BJ (cell line): ENCODE data around the gene SLC1A4. TPM values are rescaled to one million over a fixed set of nuclear protein-coding genes. Genes with fewer than 3 reads are reported as not detected.
"Not testable (repeated sequence)": the region's sequence is repeated elsewhere in the genome, so short reads cannot be mapped to it uniquely, and the experiment has no call there.

ENCODE experiments used
- CTCF ChIA-PET: fragments of 350-600 bp; formaldehyde crosslinking; extraction: SDS; loops from one replicate; lab custom pipeline; 2021; ENCODE audit warnings: antibody characterized with exemption, inconsistent platforms; lab: Yijun Ruan, JAX
- POLR2A ChIA-PET: fragments of 300-600 bp; sonication (Branson Sonifier 250); formaldehyde crosslinking; extraction: SDS; loops from one replicate; lab custom pipeline; 2021; ENCODE audit warnings: antibody characterized with exemption; lab: Charles Lee
- DNase-seq: peaks from one replicate; pipeline ENCODE4 v3.0.0-alpha.2; 2011; ENCODE audit warnings: low read depth
- H3K27me3 ChIP-seq: 2 replicates; pipeline ENCODE4 v1.6.0; 2011; ENCODE audit warnings: low read length; ENCODE audit not compliant: control insufficient read depth, insufficient read depth
- H3K36me3 ChIP-seq: 2 replicates; pipeline ENCODE4 v1.5.1; 2011; ENCODE audit warnings: low read length; ENCODE audit not compliant: control insufficient read depth, insufficient read depth
- H3K4me3 ChIP-seq: 2 replicates; pipeline ENCODE4 v1.5.1; 2011; ENCODE audit warnings: low read depth, mild to moderate bottlenecking, control low read depth, low read length
- CTCF ChIP-seq: IDR thresholded peaks from 2 replicates; pipeline ENCODE4 v1.5.1; 2011; ENCODE audit warnings: low read depth, mild to moderate bottlenecking, control low read depth, inconsistent platforms, low read length, moderate library complexity; ENCODE audit not compliant: insufficient read depth
- polyA plus RNA-seq: library from polyadenylated mRNA; depleted of rRNA; stranded (reverse); fragments of >200 nt; gene quantifications from 2 replicates; pipeline ENCODE4 v1.2.3, GENCODE V29; 2011

The SLC1A4 gene
- polyA plus RNA-seq, 1 experiment: 80.7 TPM

- no peak for TF ChIP-seq CTCF
- POLR2A ChIA-PET: interaction anchor here (0.6 kb wide), 1 partner anchor 249 kb away, joined by 4 read pairs; no protein-coding TSS in a partner anchor
- H3K36me3 ChIP-seq: no peaks in the 10 kb centered on the region
- CTCF ChIA-PET: interaction anchor here (1.0 to 2.5 kb wide), 3 partner anchors 9 to 80 kb away, joined by 3 to 8 read pairs (median 3); partner anchors contain the start of gene SLC1A4
- H3K27me3 ChIP-seq: no peaks in the 10 kb centered on the region
- DNase-seq: no peak
- no peak overlapping the region for H3K4me3 ChIP-seq
Measured at GRCh38 chr2:64998658-64999061, 9.5 kb downstream of the SLC1A4 start.

DNA sequence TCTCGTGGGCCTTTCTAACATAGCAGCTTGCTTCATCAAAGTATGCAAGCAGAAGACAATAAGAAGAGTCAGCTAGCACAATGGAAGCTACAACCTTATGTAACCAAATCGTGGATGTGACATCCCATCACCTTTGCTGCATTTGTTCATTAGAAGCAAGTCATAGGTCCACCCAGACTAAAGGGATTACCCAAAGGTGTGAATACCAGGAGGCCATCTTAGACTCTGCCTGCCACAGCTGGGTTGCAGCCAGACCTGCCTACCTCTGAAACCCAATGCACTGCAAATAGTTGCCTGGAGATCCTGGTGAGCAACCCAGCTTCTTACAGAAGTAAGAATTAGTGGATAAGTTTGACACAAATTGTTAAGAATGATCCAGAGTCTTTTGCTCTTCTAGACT is 10.6 kb downstream of the SLC1A4 start:
- Histone ChIP-seq H3K4me3 (no peak overlapping the region), H3K27me3 (no peaks in the 10 kb centered on the region), H3K36me3 (no peaks in the 10 kb centered on the region)
- DNase-seq: no peak
- TF ChIP-seq CTCF: no peak
- CTCF ChIA-PET: interaction anchor here (1.6 to 2.5 kb wide), 2 partner anchors 10 to 81 kb away, joined by 3 to 8 read pairs; partner anchors contain the start of gene SLC1A4
- POLR2A ChIA-PET: no interaction called here

GRCh38 chr2:65000644-65001043 is 11.4 kb downstream of the SLC1A4 start:
- H3K27me3 ChIP-seq: no peaks in the 10 kb centered on the region
- H3K4me3 ChIP-seq: no peak overlapping the region
- ChIA-PET POLR2A (no interaction called here), CTCF (interaction anchor here (2.5 kb wide), 1 partner anchor 11 kb away, joined by 8 read pairs; the partner anchor contains the start of gene SLC1A4)
- TF ChIP-seq CTCF: no peak
- DNase-seq: no peak
- H3K36me3 ChIP-seq: no peaks in the 10 kb centered on the region

DNA sequence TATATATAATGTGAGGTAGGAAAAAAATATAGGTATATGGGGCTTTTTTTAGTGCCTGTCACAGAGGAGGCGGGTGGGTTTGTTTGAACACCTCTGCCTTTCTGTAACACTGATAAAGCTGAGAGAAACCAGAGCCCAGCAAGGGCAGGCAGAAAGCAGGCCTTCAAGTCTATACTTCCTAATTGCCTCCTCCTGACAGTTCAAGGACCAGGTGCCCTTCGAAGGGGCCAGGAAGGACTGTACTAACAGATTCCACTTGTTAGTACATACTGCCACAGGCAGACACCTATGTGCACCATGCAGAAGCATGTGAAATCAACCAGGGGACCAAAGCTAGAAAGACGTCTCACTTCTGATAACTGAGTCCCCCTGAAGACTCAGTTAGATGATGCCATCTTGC is 13.8 kb downstream of the SLC1A4 start:
- H3K27me3 ChIP-seq: no peaks in the 10 kb centered on the region
- H3K36me3 ChIP-seq: no peaks in the 10 kb centered on the region
- H3K4me3 ChIP-seq: no peak overlapping the region
- TF ChIP-seq CTCF: no peak
- no peak for DNase-seq
- CTCF ChIA-PET: interaction anchor here (1.0 to 1.4 kb wide), 2 partner anchors 14 to 37 kb away, joined by 3 to 4 read pairs; no protein-coding TSS in a partner anchor
- POLR2A ChIA-PET: no interaction called here

DNA sequence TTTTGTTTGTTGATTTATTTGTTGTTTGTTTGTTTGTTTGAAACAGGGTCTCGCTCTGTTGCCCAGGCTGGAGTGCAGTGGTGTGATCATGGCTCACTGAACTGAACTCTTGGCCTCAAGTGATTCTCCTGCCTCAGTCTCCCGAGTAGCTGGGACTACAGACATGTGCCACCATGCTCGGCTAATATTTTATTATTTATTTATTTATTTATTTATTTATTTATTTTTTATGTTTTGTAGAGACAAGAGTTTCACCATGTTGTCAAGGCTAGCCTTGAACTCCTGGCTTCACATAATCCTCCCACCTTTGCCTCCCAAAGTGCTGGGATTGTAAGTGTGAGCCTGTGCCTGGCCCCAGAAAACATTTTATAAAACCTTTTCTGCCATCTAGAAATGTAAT is 15.0 kb downstream of the SLC1A4 start:
- H3K27me3 ChIP-seq, H3K36me3 ChIP-seq, DNase-seq, H3K4me3 ChIP-seq, POLR2A ChIA-PET: not testable (repeated sequence)
- CTCF ChIA-PET: interaction anchor here (1.4 kb wide), 1 partner anchor 36 kb away, joined by 4 read pairs; no protein-coding TSS in a partner anchor

DNA sequence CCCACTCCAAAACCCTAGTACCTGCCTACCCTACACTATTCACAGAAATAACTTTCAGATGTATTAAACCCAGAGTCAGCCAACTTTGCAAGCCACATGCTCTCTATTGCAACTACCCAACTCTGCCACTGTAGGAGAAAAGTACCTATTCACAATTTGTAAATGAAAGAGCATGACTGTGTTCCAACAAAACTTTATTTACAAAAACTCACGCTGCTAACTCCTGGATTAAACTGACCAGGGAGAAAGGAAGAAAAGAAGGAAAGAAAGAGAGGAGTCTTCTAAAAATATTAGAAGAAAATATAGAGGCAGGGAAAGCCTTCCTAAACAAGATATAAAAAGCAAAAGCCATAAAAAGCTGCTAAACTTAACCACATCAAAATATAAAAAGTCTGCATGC is 24.6 kb downstream of the SLC1A4 start:
- Histone ChIP-seq H3K27me3 (no peaks in the 10 kb centered on the region), H3K4me3 (no peak overlapping the region), H3K36me3 (peaks cover 10% of the 10 kb centered on the region)
- POLR2A ChIA-PET: no interaction called here
- TF ChIP-seq CTCF: no peak
- CTCF ChIA-PET: no interaction called here
- no peak for DNase-seq
